ENCODE measurements around the gene PIGS. TPM values are rescaled to one million over a fixed set of nuclear protein-coding genes. Genes with fewer than 3 reads are reported as not detected.
"Not testable (repeated sequence)": the region's sequence is repeated elsewhere in the genome, so short reads cannot be mapped to it uniquely, and the experiment has no call there.

Gene PIGS
- total RNA-seq, 2 experiments from 2014 or later = 61.7 to 62.6 TPM

DNA sequence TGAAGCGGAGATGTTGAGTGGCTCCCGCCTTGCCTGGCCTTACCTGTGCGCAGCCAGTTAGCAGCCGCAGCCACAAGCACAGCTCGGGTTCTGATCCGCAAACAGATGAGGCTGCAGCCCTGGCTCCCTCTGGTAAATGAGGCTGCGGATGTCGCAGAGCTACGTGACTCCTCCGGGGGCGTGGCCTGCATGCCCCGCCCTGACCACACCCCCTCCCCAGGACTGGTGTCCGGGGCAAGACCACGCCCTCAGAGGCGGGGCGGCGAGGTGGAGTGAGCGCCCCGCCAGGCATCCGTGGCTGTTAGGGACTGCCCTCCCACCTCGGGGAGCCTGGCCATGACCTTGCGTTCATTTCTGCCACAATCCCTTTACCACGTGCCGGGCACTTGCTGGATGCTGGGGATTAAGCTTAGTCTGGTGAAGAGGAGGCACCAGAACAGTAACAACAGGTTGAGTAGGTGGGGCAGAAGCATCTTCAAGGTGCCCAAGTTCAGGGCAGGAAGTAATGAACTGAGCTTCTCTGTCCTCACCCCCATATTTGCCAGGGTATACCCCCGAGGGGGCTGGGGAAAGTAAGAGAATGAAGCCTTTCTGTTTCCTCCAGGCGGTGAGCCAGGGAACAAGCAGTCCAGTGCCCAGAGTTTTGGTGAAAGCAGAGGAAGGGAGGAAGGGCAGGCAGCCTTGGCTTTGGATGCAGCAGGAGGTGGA lies 5.6 kb upstream of the PIGS start, which contains the start of gene ALDOC:
TSS of gene ALDOC (minus strand) at position 138 of the 708 bp plus-strand sequence. CDS start 1,363 bp downstream, outside the sequence.
- Mint-ChIP-seq H3K4me3 (peak within 1 kb of the TSS; percentile 76), H3K36me3 (ENCODE audit: low read depth) (peaks cover 54% of the 10 kb centered on the region), H3K27ac (peak within 1 kb of the TSS; percentile 87), H3K9me3 (no peaks in the 10 kb centered on the region), H3K4me1 (peaks cover 61% of the 10 kb centered on the region), H3K27me3 (no peaks in the 10 kb centered on the region)
- POLR2A ChIA-PET = interaction anchor here (0.6 to 1.1 kb wide), 2 partner anchors 68 to 177 kb away, joined by 3 to 4 read pairs; partner anchors contain the start of gene BLTP2
- DNase-seq = peak; percentile 98
- CTCF ChIA-PET = interaction anchor here (0.5 to 3.1 kb wide), 7 partner anchors 10 to 139 kb away, joined by 3 to 12 read pairs (median 6); partner anchors contain the start of gene SDF2

GRCh38 chr17:28576016-28576415 lies 4.7 kb upstream of the PIGS start:
- H3K9me3 Mint-ChIP-seq, DNase-seq, H3K27me3 Mint-ChIP-seq, POLR2A ChIA-PET: not testable (repeated sequence)
- peaks cover 65% of the 10 kb centered on the region for H3K4me1 Mint-ChIP-seq
- H3K4me3 Mint-ChIP-seq = peak overlapping the region; percentile 76
- H3K36me3 Mint-ChIP-seq (ENCODE audit: low read depth) = peaks cover 54% of the 10 kb centered on the region
- CTCF ChIA-PET = interaction anchor here (1.1 to 1.7 kb wide), 5 partner anchors 23 to 85 kb away, joined by 3 to 7 read pairs (median 5); partner anchors contain the start of gene SDF2
- H3K27ac Mint-ChIP-seq = peak overlapping the region; percentile 87

DNA sequence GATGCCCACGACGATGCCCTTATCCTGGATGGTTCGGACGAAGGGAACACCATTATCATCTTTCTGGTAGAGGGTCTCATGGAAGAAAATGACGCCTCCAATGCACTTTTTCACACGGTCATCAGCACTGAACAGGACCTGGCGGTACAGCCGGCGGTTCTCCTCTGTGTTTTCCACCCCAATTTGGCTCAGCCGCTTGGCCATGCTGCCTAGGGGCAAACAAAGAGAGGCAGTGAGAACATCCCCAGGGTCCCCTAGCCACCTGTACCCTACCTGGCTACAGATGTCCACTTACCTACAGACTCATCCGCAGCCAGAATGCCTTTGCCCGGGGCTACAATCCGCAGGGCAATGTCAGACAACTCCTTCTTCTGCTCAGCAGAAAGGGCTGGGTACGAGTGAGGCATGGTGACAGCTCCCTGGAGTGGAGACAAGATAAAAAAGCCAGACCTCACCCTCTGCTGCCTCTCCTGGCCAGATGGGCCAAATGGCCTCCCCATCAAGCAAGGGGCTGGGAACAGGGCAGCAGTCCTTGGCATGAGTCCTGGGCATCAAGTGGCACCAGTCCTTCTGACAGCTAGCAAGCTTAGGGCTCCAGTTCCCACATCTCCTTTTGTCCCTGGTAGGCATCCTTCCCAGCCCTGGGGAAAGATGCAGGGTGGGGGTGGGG lies 3.9 kb upstream of the PIGS start:
- CTCF ChIA-PET = interaction anchor here (0.6 to 1.7 kb wide), 4 partner anchors 22 to 86 kb away, joined by 3 to 6 read pairs (median 4); partner anchors contain the start of gene SDF2

DNA sequence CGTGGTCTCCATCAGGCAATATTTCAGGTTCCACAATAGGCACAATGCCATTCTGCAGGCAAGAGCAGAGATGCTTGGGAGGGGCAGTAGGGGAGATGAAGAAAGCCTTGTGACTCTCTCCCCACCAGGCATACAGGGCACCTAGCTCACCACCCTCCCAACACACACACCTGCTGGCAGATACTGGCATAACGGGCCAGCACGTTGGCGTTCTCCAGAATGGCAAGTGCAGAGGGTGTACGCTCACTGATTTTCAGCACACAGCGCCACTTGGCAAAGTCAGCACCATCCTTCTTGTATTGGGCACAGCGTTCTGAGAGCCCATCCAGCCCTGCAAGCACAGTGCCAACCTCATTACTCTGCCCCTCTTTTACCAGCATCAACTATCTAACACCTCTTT lies 3.2 kb upstream of the PIGS start:
- DNase-seq = peak; percentile 24
- Mint-ChIP-seq H3K9me3 (no peaks in the 10 kb centered on the region), H3K27ac (peak overlapping the region; percentile 32), H3K4me3 (no peak overlapping the region), H3K27me3 (no peaks in the 10 kb centered on the region), H3K4me1 (peaks cover 61% of the 10 kb centered on the region), H3K36me3 (ENCODE audit: low read depth) (peaks cover 48% of the 10 kb centered on the region)
- ChIA-PET CTCF (interaction anchor here (0.9 kb wide), 1 partner anchor 9 kb away, joined by 3 read pairs; no protein-coding TSS in a partner anchor), POLR2A (no interaction called here)

More for the DNA sequence above, 3.9 kb upstream of the PIGS start:
- no peaks in the 10 kb centered on the region for H3K27me3 Mint-ChIP-seq
- H3K9me3 Mint-ChIP-seq = no peaks in the 10 kb centered on the region
- H3K36me3 Mint-ChIP-seq (ENCODE audit: low read depth) = peaks cover 49% of the 10 kb centered on the region
- H3K4me1 Mint-ChIP-seq = peaks cover 61% of the 10 kb centered on the region
- POLR2A ChIA-PET = no interaction called here
- DNase-seq = no peak
- no peak overlapping the region for H3K27ac Mint-ChIP-seq
- H3K4me3 Mint-ChIP-seq = no peak overlapping the region

DNA sequence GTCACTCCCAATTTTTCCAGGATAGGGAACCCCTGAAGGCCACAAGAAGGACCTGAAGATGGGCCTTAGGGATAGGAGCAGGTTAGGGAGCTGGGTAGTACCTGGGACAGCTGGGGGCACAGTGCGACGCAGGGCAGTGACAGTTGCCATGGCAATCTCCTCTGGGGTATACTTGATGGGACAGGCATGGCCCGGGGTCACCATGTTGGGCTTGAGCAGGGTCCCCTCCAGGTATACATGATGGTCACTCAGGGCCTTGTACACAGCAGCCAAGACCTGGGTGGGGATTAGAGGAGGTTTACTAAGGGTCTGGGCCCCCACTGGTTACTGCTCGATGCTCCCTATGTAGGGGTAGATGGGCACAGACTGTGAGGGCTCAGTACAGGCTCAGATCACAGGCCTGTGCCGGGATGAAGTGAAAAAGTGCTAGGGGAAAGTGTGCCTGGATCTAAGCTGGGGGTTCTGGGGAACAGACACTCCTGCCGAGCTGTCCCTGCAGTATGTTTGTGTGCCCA lies 2.7 kb upstream of the PIGS start:
- peaks cover 58% of the 10 kb centered on the region for H3K4me1 Mint-ChIP-seq

GRCh38 chr17:28573521-28573920 lies 2.2 kb upstream of the PIGS start:
- DNase-seq = no peak
- Mint-ChIP-seq H3K27ac (peak overlapping the region; percentile 26), H3K27me3 (no peaks in the 10 kb centered on the region), H3K4me1 (peaks cover 59% of the 10 kb centered on the region), H3K9me3 (no peaks in the 10 kb centered on the region), H3K36me3 (ENCODE audit: low read depth) (peaks cover 41% of the 10 kb centered on the region), H3K4me3 (no peak overlapping the region)
- CTCF ChIA-PET = interaction anchor here (1.0 kb wide), 1 partner anchor 9 kb away, joined by 4 read pairs; no protein-coding TSS in a partner anchor
- POLR2A ChIA-PET = no interaction called here

More for the DNA sequence above, 2.7 kb upstream of the PIGS start:
- Mint-ChIP-seq H3K4me3 (no peak overlapping the region), H3K27me3 (no peaks in the 10 kb centered on the region), H3K27ac (peak overlapping the region; percentile 32), H3K9me3 (no peaks in the 10 kb centered on the region), H3K36me3 (ENCODE audit: low read depth) (peaks cover 44% of the 10 kb centered on the region)
- CTCF ChIA-PET = interaction anchor here (0.9 kb wide), 1 partner anchor 8 kb away, joined by 3 read pairs; no protein-coding TSS in a partner anchor
- POLR2A ChIA-PET = no interaction called here
- no peak for DNase-seq

DNA sequence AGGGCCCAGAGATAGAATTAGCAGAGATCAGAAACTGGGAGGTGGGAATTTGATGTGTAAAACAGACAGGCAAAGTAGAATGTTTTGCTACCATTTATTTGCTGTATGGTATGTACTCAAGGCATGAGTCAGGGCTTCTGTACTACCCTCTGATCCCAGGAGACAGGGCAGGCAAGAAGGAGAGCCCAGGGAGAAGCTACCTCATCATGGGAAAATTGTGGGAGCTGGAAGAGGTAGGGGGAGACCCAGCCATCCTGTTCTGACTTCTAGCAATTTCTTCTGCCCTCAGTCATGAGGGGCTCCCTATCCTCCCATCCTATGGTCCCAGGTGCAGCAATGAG lies 1.7 kb upstream of the PIGS start:
- H3K27ac Mint-ChIP-seq = peak overlapping the region; percentile 26
- peaks cover 62% of the 10 kb centered on the region for H3K4me1 Mint-ChIP-seq
- no peaks in the 10 kb centered on the region for H3K9me3 Mint-ChIP-seq
- no peak for DNase-seq
- peaks cover 41% of the 10 kb centered on the region for H3K36me3 Mint-ChIP-seq (ENCODE audit: low read depth)
- ChIA-PET CTCF (interaction anchor here (1.0 to 2.1 kb wide), 2 partner anchors 10 to 71 kb away, joined by 4 to 7 read pairs; no protein-coding TSS in a partner anchor), POLR2A (no interaction called here)
- no peak overlapping the region for H3K4me3 Mint-ChIP-seq
- H3K27me3 Mint-ChIP-seq = no peaks in the 10 kb centered on the region

- no peaks in the 10 kb centered on the region for H3K27me3 Mint-ChIP-seq
- no peak for DNase-seq
- H3K9me3 Mint-ChIP-seq = no peaks in the 10 kb centered on the region
- ChIA-PET CTCF (interaction anchor here (1.0 to 3.9 kb wide), 5 partner anchors 10 to 71 kb away, joined by 3 to 27 read pairs (median 4); no protein-coding TSS in a partner anchor), POLR2A (interaction anchor here (0.6 kb wide), 1 partner anchor 18 kb away, joined by 4 read pairs; no protein-coding TSS in a partner anchor)
- H3K36me3 Mint-ChIP-seq (ENCODE audit: low read depth) = peaks cover 41% of the 10 kb centered on the region
- peaks cover 64% of the 10 kb centered on the region for H3K4me1 Mint-ChIP-seq
- peak overlapping the region; percentile 95 for H3K27ac Mint-ChIP-seq
- peak overlapping the region; percentile 95 for H3K4me3 Mint-ChIP-seq
These were observed 1.1 kb upstream of the PIGS start for GRCh38 chr17:28572259-28573039.

GRCh38 chr17:28570716-28571360 lies 486 bp downstream of the PIGS start:
- ChIA-PET CTCF (interaction anchor here (0.5 to 3.9 kb wide), 9 partner anchors 9 to 156 kb away, joined by 3 to 27 read pairs (median 7); partner anchors contain the start of gene TLCD1), POLR2A (interaction anchor here (1.0 kb wide), 1 partner anchor 149 kb away, joined by 5 read pairs; the partner anchor contains the start of gene RPL23A)
- H3K36me3 Mint-ChIP-seq (ENCODE audit: low read depth) = peaks cover 38% of the 10 kb centered on the region
- peak overlapping the region; percentile 95 for H3K27ac Mint-ChIP-seq
- H3K4me1 Mint-ChIP-seq = peaks cover 55% of the 10 kb centered on the region
- H3K27me3 Mint-ChIP-seq = no peaks in the 10 kb centered on the region
- H3K9me3 Mint-ChIP-seq = no peaks in the 10 kb centered on the region
- peak; percentile 62 for DNase-seq
- H3K4me3 Mint-ChIP-seq = peak overlapping the region; percentile 95

GRCh38 chr17:28569446-28569845 lies 1.9 kb downstream of the PIGS start:
- no peak overlapping the region for H3K27ac Mint-ChIP-seq
- no peaks in the 10 kb centered on the region for H3K27me3 Mint-ChIP-seq
- ChIA-PET CTCF (interaction anchor here (0.6 to 3.9 kb wide), 3 partner anchors 10 to 25 kb away, joined by 3 to 27 read pairs (median 7); no protein-coding TSS in a partner anchor), POLR2A (no interaction called here)
- peaks cover 42% of the 10 kb centered on the region for H3K4me1 Mint-ChIP-seq
- no peaks in the 10 kb centered on the region for H3K9me3 Mint-ChIP-seq
- no peak for DNase-seq
- H3K36me3 Mint-ChIP-seq (ENCODE audit: low read depth) = peaks cover 40% of the 10 kb centered on the region
- H3K4me3 Mint-ChIP-seq = peak overlapping the region; percentile 95

- H3K4me3 Mint-ChIP-seq = no peak overlapping the region
- H3K36me3 Mint-ChIP-seq (ENCODE audit: low read depth) = peaks cover 32% of the 10 kb centered on the region
- no peak for DNase-seq
- peak overlapping the region; percentile 74 for H3K27ac Mint-ChIP-seq
- CTCF ChIA-PET = no interaction called here
- POLR2A ChIA-PET = no interaction called here
- peaks cover 35% of the 10 kb centered on the region for H3K4me1 Mint-ChIP-seq
- H3K27me3 Mint-ChIP-seq = no peaks in the 10 kb centered on the region
- no peaks in the 10 kb centered on the region for H3K9me3 Mint-ChIP-seq
These were observed 3.7 kb downstream of the PIGS start for GRCh38 chr17:28567604-28568003.

GRCh38 chr17:28563475-28563874 lies 7.8 kb downstream of the PIGS start:
- Mint-ChIP-seq H3K4me1 (peaks cover 13% of the 10 kb centered on the region), H3K9me3 (no peaks in the 10 kb centered on the region)
- POLR2A ChIA-PET = no interaction called here

More at GRCh38 chr17:28563475-28563874, 7.8 kb downstream of the PIGS start:
- CTCF ChIA-PET = no interaction called here
- Mint-ChIP-seq H3K4me3 (no peak overlapping the region), H3K27me3 (no peaks in the 10 kb centered on the region), H3K36me3 (ENCODE audit: low read depth) (peaks cover 41% of the 10 kb centered on the region), H3K27ac (no peak overlapping the region)
- DNase-seq = no peak

Data from activated CD4-positive, alpha-beta T cell treated with anti-CD3 and anti-CD28 coated beads, Interleukin-2, amount 10 ng/mL, durations not matched to agents 7 days and 5 days (primary cell).